ENCODE data around the gene GATAD2A.

Gene GATAD2A

GRCh38 chr19:19429361-19429760, 23.9 kb downstream of the GATAD2A start:
- TF ChIP-seq, protein P1, sequence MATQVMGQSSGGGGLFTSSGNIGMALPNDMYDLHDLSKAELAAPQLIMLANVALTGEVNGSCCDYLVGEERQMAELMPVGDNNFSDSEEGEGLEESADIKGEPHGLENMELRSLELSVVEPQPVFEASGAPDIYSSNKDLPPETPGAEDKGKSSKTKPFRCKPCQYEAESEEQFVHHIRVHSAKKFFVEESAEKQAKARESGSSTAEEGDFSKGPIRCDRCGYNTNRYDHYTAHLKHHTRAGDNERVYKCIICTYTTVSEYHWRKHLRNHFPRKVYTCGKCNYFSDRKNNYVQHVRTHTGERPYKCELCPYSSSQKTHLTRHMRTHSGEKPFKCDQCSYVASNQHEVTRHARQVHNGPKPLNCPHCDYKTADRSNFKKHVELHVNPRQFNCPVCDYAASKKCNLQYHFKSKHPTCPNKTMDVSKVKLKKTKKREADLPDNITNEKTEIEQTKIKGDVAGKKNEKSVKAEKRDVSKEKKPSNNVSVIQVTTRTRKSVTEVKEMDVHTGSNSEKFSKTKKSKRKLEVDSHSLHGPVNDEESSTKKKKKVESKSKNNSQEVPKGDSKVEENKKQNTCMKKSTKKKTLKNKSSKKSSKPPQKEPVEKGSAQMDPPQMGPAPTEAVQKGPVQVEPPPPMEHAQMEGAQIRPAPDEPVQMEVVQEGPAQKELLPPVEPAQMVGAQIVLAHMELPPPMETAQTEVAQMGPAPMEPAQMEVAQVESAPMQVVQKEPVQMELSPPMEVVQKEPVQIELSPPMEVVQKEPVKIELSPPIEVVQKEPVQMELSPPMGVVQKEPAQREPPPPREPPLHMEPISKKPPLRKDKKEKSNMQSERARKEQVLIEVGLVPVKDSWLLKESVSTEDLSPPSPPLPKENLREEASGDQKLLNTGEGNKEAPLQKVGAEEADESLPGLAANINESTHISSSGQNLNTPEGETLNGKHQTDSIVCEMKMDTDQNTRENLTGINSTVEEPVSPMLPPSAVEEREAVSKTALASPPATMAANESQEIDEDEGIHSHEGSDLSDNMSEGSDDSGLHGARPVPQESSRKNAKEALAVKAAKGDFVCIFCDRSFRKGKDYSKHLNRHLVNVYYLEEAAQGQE (IDR thresholded peaks at IDR 0.05; ENCODE audit: insufficient read depth in 1 of 2, low read depth in 2 of 2, low read length in 2 of 2), result no peak
- TF ChIP-seq TAF1 (IDR thresholded peaks at IDR 0.05; ENCODE audit: borderline replicate concordance, insufficient read depth, low read length), result no peak
- no peak for TF ChIP-seq FOXP2 (optimal IDR thresholded peaks at IDR 0.05; ENCODE audit: borderline replicate concordance, extremely low read depth, extremely low read length, insufficient read depth)
- TF ChIP-seq SIN3A (IDR thresholded peaks at IDR 0.05; ENCODE audit: borderline replicate concordance, insufficient read depth, low read length), result no peak
- no peak for TF ChIP-seq POLR2AphosphoS5 (IDR thresholded peaks at IDR 0.05; ENCODE audit: low read depth, low read length)

GRCh38 chr19:19432732-19433131, 27.3 kb downstream of the GATAD2A start:
- TF ChIP-seq TAF1 (IDR thresholded peaks at IDR 0.05; ENCODE audit: borderline replicate concordance, insufficient read depth, low read length) (no peak), POLR2AphosphoS5 (IDR thresholded peaks at IDR 0.05; ENCODE audit: low read depth, low read length) (no peak), FOXP2 (optimal IDR thresholded peaks at IDR 0.05; ENCODE audit: borderline replicate concordance, extremely low read depth, extremely low read length, insufficient read depth) (no peak), SIN3A (IDR thresholded peaks at IDR 0.05; ENCODE audit: borderline replicate concordance, insufficient read depth, low read length) (no peak)
- TF ChIP-seq, protein P1 (IDR thresholded peaks at IDR 0.05; ENCODE audit: insufficient read depth in 1 of 2, low read depth in 2 of 2, low read length in 2 of 2), result no peak

GRCh38 chr19:19433666-19434213, 28.3 kb downstream of the GATAD2A start:
- TF ChIP-seq, protein P1 (IDR thresholded peaks at IDR 0.05; ENCODE audit: insufficient read depth in 1 of 2, low read depth in 2 of 2, low read length in 2 of 2), result no peak
- TF ChIP-seq TAF1 (IDR thresholded peaks at IDR 0.05; ENCODE audit: borderline replicate concordance, insufficient read depth, low read length) (no peak), FOXP2 (optimal IDR thresholded peaks at IDR 0.05; ENCODE audit: borderline replicate concordance, extremely low read depth, extremely low read length, insufficient read depth) (no peak), POLR2AphosphoS5 (IDR thresholded peaks at IDR 0.05; ENCODE audit: low read depth, low read length) (no peak), SIN3A (IDR thresholded peaks at IDR 0.05; ENCODE audit: borderline replicate concordance, insufficient read depth, low read length) (no peak)

DNA sequence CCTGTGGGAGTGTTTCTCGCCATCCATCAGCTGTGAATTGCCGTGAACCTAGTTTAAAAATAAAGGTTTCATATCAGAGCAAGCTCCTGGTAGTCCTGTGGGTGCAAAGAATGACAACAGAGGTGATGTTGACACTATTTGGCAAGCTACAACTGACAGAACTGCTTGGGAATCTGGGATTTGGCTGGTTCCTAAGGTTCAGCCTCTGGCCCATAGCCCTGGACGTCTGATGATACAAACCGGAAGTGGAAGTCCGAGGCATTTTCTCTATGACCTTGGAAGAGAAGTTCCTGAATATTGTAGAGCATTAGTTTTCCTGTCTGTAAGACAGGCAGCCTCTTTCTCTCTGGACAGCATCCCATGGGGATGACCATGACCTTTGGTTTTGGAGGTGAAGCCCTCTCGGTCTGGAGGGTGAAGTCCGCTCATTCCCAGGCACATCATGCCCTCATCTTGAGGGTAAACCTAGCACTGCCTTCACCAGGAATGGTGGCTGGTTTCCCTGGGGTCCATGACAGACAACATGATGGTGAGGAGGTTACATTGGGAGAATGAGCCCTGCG, 29.1 kb downstream of the GATAD2A start:
- TF ChIP-seq TAF1 (IDR thresholded peaks at IDR 0.05; ENCODE audit: borderline replicate concordance, insufficient read depth, low read length) (no peak), POLR2AphosphoS5 (IDR thresholded peaks at IDR 0.05; ENCODE audit: low read depth, low read length) (no peak), SIN3A (IDR thresholded peaks at IDR 0.05; ENCODE audit: borderline replicate concordance, insufficient read depth, low read length) (no peak), FOXP2 (optimal IDR thresholded peaks at IDR 0.05; ENCODE audit: borderline replicate concordance, extremely low read depth, extremely low read length, insufficient read depth) (no peak)
- TF ChIP-seq, protein P1 (IDR thresholded peaks at IDR 0.05; ENCODE audit: insufficient read depth in 1 of 2, low read depth in 2 of 2, low read length in 2 of 2), result no peak
